ENCODE measurements around the gene FAM53A.

FAM53A gene

DNA sequence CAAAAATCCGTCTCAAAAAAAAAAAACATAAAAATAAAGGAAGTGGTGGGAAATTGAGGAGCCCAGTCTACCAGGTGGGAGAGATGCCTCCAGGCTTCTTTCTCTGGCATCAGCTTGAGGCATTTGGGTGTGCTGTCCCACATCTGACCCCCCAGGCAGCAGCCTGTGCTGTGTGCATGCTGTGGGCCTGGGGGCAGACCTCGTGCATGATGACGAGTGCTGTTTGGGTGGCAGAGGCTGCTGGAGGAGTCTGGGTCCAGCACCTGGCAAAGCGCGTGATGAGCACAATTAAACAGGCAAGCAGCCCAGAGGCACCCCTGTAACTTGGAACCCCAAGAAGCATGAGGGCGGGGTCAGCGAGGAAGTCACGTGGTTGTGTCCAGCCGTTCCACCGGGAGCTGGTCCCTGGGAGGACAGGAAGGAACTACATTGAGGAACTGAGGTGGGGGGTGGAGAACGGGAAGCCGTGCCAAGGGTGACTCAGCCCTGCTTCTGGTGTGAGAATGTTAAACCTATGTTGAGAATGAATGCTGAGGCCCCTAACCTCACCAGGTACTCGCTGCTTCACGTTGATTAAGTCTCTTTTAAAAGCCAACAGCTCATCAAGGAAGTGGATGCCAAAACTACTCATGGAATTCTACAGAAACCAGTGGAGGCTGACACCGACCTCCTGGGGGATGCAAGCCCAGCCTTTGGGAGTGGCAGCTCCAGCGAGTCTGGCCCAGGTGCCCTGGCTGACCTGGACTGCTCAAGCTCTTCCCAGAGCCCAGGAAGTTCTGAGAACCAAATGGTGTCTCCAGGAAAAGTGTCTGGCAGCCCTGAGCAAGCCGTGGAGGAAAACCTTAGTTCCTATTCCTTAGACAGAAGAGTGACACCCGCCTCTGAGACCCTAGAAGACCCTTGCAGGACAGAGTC is 43.3 kb upstream of the FAM53A start:
- H3K4me1 ChIP-seq: peaks cover 0 to 4% (median 2%) of the 10 kb centered on the region in 4 donors
- H3K27ac ChIP-seq: no peak overlapping the region
- H3K4me3 ChIP-seq: no peak overlapping the region
- no peaks in the 10 kb centered on the region for H3K27me3 ChIP-seq
- H3K36me3 ChIP-seq: peaks cover 0 to 6% (median 6%) of the 10 kb centered on the region in 3 donors
- TF ChIP-seq, protein P1, sequence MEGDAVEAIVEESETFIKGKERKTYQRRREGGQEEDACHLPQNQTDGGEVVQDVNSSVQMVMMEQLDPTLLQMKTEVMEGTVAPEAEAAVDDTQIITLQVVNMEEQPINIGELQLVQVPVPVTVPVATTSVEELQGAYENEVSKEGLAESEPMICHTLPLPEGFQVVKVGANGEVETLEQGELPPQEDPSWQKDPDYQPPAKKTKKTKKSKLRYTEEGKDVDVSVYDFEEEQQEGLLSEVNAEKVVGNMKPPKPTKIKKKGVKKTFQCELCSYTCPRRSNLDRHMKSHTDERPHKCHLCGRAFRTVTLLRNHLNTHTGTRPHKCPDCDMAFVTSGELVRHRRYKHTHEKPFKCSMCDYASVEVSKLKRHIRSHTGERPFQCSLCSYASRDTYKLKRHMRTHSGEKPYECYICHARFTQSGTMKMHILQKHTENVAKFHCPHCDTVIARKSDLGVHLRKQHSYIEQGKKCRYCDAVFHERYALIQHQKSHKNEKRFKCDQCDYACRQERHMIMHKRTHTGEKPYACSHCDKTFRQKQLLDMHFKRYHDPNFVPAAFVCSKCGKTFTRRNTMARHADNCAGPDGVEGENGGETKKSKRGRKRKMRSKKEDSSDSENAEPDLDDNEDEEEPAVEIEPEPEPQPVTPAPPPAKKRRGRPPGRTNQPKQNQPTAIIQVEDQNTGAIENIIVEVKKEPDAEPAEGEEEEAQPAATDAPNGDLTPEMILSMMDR (IDR thresholded peaks at IDR 0.05): no peak
- DNase-seq: peak; percentile 75 to 80
- H3K9me3 ChIP-seq: no peaks in the 10 kb centered on the region
- intact Hi-C loops (cut with DNase I; ENCODE audit: low total_unique reads): loop anchor here (5.0 kb wide), 1 partner anchor 35 kb away; no protein-coding TSS in a partner anchor

DNA sequence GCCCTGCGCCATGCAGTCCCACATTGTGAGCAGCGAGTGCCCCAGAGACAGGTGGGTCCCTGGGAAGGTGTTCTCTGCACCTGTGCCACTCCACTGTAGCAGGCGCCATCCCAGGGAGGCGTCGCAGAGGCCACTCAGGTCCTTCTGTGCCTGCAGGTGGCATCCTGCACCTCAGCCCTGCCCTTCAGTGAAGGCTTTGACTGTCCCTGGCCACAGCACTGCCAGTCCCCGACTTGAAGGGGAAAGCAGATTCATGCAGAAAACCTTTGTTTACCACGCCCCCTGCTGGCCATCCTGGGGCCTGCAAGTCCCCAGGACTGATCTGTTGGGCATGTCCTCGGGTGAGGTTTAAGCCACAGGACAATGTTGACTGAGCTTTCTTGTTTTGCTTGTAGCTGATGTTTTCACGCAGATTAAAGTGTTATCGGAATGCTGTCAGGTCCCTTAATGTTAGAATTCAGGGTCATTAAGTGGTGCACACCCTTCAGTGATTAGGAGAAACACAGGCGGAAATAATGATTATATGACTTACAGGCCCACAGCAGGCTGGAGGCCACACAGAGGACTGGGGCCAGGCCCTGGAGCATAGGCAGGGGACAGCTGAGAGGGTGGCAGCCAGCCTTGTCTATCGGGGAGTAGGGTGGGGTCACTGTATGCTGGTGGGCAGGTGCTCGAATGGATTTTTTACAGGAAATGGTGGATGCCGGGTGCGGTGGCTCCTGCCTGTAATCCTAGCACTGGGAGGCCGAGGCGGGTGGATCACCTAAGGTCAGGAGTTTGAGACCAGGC is 42.2 kb upstream of the FAM53A start:
- peak; percentile 91 for DNase-seq
- peaks cover 0 to 13% (median 10%) of the 10 kb centered on the region in 4 donors for H3K4me1 ChIP-seq
- H3K27ac ChIP-seq: no peak overlapping the region

DNA sequence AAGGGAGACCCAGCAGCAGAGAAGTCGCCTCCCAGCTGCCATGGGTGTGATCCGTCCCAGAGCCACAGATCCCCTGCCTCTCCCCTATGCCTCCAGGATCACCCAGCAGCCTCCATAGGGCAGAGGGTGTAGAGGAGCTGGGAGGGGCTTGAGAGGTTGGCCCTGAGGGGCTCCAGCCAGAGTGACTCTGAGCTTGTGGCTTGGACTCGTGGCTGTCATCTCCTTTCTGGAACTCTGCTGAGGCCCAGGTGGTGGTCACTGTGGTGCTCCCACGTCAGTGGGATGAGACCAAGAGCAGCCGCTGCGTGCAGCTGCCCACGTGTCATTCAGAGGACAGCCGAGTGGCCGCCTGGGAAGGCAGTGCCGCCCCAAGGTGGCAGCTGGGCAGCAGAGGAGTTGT is 41.4 kb upstream of the FAM53A start:
- intact Hi-C loops (cut with DNase I; ENCODE audit: low total_unique reads): loop anchor here (5.0 kb wide), 1 partner anchor 33 kb away; no protein-coding TSS in a partner anchor
- Histone ChIP-seq H3K4me3 (no peak overlapping the region), H3K9me3 (no peaks in the 10 kb centered on the region), H3K27ac (no peak overlapping the region), H3K27me3 (no peaks in the 10 kb centered on the region), H3K4me1 (peaks cover 0 to 14% (median 10%) of the 10 kb centered on the region in 4 donors), H3K36me3 (peaks cover 0 to 6% (median 0%) of the 10 kb centered on the region in 3 donors)
- TF ChIP-seq, protein P1 (IDR thresholded peaks at IDR 0.05): no peak
- no peak for DNase-seq

More for the DNA sequence above, 42.2 kb upstream of the FAM53A start:
- intact Hi-C loops (cut with DNase I; ENCODE audit: low total_unique reads): loop anchor here (5.0 kb wide), 1 partner anchor 34 kb away; no protein-coding TSS in a partner anchor
- TF ChIP-seq, protein P1 (IDR thresholded peaks at IDR 0.05): peak; percentile 89 to 96
- Histone ChIP-seq H3K27me3 (no peaks in the 10 kb centered on the region), H3K4me3 (no peak overlapping the region), H3K36me3 (peaks cover 0 to 6% (median 6%) of the 10 kb centered on the region in 3 donors), H3K9me3 (no peaks in the 10 kb centered on the region)

DNA sequence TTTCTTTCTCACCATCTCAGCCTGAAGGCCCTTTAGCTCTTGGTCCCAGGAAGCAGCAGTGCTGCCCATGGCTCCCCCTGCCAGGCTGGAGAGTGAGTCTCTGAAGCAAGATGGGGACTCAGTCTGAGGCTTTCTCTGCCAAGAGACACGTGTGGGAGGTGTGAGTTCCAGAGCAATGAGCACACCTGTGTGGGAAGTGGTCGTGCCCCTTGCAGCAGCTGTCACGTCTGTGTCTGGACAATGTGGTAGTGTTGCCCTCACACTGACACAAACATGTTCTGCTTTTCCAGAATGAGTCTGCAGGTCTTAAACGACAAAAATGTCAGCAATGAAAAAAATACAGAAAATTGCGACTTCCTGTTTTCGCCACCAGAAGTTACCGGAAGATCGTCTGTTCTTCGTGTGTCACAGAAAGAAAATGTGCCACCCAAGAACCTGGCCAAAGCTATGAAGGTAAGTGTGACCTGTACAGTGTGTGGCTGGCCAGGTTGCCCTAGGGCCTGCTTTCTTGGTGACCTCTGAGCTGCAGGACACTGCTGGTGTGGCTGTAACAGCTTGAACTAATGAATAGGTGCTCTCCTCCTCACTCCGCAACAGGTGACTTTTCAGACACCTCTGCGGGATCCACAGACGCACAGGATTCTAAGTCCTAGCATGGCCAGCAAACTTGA is 39.2 kb upstream of the FAM53A start:
- intact Hi-C loops (cut with DNase I; ENCODE audit: low total_unique reads): no loop called here
- H3K27ac ChIP-seq: no peak overlapping the region
- TF ChIP-seq, protein P1 (IDR thresholded peaks at IDR 0.05): no peak
- peak in 1 of 2 donors; percentile 18 for DNase-seq
- peak overlapping the region in 1 of 2 donors; percentile 9 for H3K4me3 ChIP-seq
- no peaks in the 10 kb centered on the region for H3K27me3 ChIP-seq
- peaks cover 0 to 31% (median 24%) of the 10 kb centered on the region in 4 donors for H3K4me1 ChIP-seq
- peaks cover 0 to 10% (median 8%) of the 10 kb centered on the region in 3 donors for H3K36me3 ChIP-seq
- H3K9me3 ChIP-seq: no peaks in the 10 kb centered on the region

DNA sequence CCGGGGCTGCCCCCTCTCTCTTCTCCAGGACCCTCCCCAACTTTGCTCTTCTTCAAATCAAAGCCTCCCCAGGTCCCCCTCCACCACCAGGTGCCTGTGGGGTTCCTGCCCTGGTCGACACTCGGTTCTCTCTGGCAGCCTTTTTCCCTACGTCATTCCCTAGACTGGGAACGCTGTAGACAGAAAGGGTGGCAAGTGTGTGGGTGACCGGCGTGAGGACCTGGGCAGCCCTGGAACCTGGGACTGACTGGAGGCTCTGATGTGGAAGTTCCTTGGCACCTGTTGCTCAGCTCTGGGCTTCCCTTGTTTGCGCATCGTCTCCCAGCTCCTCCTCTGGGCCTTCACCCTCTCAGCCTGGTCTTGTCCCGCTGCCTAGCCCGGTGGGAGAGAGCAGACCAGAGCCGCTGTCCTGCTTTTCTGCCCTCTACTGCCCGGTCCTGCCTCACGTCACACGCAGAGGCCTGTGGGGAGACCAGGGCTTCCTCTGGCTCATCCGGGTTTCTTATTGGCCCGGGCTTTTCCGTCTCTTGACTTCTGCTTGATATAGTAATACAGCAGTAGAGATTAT is 38.5 kb upstream of the FAM53A start:
- TF ChIP-seq, protein P1 (IDR thresholded peaks at IDR 0.05): no peak
- H3K4me3 ChIP-seq: no peak overlapping the region
- intact Hi-C loops (cut with DNase I; ENCODE audit: low total_unique reads): no loop called here
- H3K4me1 ChIP-seq: peaks cover 0 to 37% (median 27%) of the 10 kb centered on the region in 4 donors
- H3K36me3 ChIP-seq: peaks cover 0 to 15% (median 10%) of the 10 kb centered on the region in 3 donors
- no peaks in the 10 kb centered on the region for H3K27me3 ChIP-seq
- no peak overlapping the region for H3K27ac ChIP-seq
- H3K9me3 ChIP-seq: no peaks in the 10 kb centered on the region
- peak in 1 of 2 donors; percentile 20 for DNase-seq
